AG20443 (cell line): ENCODE results near the gene ATAT1.

Source experiments
- DNase-seq: peaks from one replicate; pipeline ENCODE4 v3.0.0; 2012; ENCODE audit warnings: low spot score, mixed read lengths

The ATAT1 gene

DNA sequence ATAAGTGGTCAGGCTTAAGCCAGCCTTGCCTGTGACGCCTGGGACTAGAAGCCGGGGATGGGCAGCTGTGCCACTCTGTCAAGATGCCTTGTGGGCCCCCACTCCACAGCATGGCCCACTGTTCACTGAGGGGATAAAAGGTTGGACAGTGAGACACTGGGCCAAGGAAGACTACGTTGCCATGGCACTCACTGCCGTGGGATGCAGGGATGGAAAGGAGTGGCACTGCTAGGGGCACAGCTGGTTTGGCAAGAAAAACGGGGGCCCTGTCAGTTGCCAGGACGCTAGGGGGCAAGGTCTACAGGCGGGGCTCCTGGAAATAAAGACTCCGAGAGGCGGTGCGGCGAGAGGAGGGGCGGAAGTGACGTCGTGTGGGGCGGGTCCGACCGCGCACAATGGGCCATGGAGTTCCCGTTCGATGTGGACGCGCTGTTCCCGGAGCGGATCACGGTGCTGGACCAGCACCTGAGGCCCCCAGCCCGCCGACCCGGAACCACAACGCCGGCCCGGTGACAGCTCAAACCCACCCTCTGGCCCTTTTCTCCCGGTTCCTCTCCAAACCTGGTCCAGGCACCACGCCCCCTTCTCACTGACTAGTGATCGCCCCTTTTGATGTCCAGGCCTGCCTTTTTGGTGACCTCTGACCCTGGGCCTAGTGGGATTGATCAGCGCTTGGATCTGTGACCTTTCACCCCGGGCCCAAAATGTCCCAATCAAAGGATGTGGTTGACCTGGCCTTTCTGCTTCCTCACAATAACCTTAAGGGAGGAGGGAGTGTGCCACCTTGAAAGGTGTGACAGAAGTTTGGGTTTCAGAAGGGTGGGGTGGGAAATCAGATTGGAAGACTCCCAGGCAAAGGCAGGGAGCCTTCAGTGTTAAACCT is at the start of gene ATAT1:
TSS of gene ATAT1 (plus strand) at position 391 of the 883 bp plus-strand sequence.
- DNase-seq = peak; percentile 95

DNA sequence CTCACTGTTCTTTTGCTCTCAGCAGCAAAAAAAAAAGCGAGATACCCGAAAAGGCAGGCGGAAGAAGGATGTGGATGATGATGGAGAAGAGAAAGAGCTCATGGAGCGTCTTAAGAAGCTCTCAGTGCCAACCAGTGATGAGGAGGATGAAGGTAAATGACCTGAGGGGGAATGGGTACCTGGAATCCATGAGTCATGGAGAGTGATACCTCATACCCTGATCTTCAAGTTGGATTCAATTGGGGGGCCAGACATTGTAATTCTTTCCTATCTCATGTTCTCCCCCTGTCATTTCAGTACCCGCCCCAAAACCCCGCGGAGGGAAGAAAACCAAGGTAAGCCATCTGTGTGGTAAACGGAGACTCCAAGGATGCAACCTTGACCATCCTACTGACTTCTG is 48.6 kb upstream of the ATAT1 start:
- no peak for DNase-seq

DNA sequence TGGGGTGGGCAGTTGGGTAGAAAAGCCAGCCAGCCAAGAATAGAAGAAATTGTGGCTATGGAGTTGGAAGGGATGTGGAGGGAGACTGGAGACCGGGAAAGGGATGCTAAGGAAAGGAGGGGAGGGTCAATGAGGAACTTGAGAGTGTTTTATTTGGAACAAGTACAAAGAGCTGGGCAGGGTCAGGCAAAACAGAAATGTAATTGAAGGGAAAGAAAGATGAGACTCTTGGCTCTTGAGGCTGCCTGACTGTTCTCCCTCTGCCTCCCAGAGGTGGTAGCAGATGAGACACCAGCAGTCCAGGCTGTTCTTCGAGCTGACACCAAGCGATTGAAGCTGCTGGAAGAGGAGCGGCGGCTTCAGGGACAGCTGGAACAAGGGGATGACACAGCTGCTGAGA is 42.8 kb upstream of the ATAT1 start:
- DNase-seq = no peak

DNA sequence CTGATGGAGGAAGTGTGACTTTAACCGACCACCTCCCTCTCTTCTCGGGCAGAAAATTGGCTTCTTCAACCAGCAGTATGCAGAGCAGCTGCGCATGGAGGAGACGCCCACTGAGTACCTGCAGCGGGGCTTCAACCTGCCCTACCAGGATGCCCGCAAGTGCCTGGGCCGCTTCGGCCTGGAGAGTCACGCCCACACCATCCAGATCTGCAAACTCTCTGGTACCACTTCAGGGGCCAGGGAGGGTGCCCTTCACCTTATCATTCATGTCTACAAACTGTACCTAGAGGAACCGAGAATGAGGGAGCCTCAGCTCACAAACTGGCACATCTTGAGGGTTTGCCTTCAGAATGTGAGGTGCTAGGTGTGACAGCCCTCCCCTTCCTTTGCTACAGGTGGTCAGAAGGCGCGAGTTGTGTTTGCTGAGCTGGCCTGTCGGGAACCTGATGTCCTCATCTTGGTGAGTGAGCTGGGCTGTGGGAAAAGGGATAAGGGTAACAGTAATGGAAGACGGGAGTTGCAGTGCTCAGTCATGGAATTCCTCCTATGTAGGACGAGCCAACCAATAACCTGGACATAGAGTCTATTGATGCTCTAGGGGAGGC is 36.8 kb upstream of the ATAT1 start:
- DNase-seq = no peak

DNA sequence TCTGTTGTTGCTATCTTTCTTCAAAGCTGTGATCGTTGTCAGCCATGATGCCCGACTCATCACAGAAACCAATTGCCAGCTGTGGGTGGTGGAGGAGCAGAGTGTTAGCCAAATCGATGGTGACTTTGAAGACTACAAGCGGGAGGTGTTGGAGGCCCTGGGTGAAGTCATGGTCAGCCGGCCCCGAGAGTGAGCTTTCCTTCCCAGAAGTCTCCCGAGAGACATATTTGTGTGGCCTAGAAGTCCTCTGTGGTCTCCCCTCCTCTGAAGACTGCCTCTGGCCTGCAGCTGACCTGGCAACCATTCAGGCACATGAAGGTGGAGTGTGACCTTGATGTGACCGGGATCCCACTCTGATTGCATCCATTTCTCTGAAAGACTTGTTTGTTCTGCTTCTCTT is 36.2 kb upstream of the ATAT1 start:
- no peak for DNase-seq

DNA sequence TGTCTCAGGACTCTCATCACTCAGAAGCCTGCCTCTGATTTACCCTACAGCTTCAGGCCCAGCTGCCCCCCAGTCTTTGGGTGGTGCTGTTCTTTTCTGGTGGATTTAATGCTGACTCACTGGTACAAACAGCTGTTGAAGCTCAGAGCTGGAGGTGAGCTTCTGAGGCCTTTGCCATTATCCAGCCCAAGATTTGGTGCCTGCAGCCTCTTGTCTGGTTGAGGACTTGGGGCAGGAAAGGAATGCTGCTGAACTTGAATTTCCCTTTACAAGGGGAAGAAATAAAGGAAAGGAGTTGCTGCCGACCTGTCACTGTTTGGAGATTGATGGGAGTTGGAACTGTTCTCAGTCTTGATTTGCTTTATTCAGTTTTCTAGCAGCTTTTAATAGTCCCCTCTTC is 35.7 kb upstream of the ATAT1 start:
- DNase-seq = peak; percentile 69

DNA sequence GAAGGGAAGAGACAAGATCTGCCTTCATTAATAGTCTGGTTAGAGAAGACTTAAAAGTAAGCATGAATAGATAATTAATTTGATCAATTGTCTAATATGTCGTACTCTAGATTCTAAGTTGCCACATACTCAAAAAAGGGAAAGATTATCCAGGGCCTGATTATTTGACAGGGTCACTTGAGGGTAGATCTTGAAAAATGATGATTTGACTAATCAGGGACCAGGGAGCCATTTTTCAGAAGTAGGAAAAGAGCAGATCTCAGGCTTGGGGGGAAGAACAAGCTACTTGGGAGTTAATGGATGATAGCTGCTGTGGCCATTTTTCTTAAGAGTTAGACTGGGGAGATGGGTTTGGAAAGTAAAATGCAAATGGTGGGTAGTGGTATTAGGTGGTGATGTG is 34.4 kb upstream of the ATAT1 start:
- DNase-seq = no peak

DNA sequence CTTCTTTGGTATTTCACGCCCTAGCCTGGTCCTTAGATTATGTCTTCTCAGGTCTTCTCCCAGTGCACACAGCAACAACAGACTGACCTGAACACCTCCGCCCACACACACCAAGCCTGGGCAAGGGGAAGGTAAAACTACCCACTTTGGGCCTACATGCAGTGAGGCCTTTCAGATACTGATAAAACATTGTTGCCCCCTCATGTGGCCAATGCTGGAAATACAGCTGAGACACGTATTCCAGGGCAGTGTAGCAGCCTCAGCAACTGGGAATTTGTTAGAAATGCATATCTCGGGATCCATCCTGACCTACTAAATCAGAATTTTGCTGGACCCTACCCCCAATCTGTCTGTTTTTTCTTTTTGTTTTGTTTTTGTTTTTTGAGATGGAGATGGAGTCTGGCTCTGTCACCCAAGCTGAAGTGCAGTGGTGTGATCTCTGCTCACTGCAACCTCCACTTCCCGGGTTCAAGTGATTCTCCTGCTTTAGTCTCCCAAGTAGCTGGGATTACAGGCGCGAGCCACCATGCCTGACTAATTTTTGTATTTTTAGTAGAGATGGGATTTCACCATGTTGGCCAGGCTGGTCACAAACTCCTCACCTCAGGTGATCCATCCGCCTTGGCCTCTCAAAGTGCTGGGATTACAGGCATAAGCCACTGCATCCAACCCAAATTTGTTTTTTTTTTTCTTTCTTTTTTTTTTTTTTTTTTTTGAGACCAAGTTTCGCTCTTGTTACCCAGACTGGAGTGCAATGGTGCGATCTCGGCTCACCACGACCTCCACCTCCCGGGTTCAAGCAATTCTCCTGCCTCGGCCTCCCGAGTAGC is 29.1 kb upstream of the ATAT1 start:
- DNase-seq = peak; percentile 81

DNA sequence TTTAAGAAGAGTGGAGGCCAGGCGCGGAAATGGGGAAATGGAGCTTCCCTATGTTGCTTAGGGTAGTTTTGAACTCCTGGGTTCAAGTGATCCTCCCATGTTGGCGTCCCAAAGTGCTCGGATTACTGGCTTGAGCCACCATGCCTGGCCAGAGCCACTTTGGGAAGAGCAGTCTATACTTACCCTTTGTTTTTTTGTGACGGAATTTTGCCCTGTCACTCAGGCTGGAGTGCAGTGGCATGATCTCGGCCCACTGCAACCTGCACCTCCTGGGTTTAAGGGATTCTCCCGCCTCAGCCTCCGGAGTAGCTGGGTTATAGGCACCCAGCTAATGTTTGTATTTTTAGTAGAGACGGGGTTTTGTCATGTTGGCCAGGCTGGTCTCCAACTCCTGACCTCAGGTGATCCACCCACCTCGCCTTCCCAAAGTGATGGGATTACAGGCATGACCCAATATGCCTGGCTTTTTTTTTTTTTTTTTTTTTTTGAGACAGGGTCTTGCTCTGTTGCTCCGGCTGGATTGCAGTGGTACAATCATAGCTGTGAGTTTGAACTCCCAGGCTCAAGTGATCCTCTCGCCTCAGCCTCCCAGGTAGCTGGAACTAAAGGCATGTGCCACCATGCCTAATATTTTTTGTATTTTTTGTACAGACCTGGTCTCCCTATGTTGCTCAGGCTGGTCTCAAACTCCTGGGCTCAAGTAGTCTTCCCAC is 27.6 kb upstream of the ATAT1 start:
- DNase-seq = no peak

DNA sequence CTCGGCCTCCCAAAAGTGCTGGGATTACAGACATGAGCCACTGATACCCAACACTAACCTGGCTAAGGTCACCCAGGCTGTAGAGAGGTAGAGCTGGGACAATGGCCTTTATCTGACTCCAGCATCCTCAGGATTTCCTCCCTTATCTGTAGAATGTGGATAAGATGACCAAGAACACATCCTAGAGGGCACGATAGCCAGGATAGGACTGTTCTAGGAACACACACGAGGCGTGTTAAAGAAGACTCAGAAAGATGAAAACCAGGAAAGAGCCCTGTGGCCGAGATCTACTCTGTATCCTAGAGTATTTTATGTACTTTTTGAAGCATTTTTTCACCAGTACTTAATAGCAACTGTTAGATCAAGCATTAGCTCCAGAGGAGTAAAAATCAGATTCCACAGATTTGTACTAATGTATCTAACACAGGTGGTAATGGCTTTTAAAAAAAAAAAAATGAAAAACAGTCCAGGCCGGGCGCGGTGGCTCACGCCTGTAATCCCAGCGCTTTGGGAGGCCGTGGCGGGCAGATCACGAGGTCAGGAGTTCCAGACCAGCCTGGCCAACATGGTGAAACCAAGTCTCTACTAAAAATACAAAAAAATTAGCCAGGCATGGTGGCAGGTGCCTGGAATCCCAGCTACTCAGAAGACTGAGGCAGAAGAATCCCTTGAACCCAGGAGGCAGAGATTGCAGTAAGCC is 26.9 kb upstream of the ATAT1 start:
- no peak for DNase-seq

DNA sequence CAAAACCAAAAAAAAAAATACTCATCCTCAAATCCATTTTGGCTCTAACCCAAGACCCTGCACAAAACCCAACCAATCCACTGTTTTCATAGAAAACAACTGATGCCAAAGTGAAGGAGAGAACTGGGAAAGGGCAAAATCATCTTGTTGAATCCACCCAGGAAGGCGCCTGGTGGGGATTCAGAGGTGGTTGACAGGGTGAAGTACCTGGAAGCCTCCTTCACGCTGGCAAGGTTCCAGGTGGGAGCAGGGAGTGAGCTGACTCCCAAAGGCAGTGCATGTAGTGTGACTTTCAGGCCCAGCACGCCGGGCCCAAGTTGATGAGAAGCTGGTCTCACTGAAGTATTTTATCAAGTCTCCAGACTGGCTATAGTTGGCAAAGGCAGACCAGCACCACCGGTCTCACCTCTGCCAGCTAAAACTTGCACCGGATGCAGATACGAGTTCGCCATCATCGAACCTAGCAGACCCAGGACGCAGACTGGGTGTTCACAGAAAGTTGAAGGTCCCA is 26.2 kb upstream of the ATAT1 start:
- DNase-seq = no peak

DNA sequence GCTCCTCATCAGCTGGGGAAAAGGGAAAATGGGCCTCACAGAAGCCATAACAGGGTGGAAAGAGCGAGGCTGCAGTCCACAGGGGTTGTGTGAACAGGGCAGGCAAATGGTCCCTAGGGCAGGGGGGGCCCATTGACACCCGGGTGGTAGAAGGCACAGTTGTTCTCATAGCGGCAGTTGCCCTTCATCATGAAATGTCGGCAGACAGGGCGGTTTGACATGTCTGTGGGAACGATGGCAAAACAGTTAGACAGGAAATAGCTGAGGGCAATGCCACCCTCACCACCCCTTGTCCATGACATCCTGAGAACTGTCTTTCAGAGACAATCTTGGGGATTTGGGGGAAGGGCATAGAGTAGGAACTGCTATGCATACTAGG is 25.2 kb upstream of the ATAT1 start:
- no peak for DNase-seq

DNA sequence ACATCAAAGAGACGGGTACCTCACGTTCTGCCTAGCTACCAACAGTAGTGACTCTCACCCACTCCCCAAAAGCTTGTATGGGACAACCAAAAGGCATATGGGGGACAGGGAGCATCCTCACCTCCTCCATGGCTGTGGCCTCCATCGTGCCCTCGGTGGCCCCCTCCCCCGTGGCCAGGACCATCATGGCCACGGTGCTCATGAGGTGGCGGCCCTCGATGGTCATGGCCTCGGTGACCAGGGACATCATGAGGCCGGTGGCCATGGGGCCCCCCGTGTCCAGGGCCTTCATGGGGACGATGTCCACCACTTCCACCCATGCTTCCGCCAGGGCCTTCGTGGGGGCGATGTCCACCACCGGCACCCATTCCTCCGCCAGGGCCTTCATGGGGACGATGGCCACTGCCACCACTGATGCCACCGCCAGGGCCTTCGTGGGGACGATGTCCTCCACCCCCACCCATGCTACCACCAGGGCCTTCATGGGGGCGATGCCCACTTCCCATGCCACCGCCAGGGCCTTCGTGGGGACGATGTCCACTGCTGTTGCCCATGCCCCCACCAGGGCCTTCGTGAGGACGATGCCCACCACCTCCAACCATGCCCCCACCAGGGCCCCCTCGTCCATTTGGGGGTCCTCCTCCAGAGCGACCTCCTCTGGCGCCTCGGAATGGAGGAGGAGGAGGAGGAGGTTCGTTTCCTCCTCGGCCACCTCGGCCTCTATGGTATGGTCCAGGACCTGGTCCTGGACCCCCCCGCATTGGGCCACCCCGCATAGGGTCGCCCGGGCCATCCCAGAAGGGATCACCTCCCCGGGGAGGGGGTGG is 24.6 kb upstream of the ATAT1 start:
- no peak for DNase-seq

DNA sequence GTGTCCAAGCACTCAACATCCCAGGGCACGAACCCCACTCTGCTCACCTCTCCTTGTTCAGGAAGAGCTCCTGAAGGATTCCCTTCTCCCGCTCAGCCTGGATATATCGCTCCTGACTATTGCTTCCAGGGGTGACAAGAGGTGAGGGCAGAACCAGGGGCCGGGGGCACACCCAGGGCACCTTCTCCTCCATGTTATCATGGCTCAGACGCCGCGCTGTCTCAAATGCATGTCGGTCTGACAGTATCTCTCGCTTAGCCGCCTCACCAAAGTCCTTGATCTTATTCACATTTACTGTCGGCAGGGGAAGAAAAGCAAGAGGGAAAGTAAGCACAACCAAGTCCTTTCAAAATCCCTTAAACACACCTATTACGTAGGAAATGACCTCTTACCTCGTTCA is 22.7 kb upstream of the ATAT1 start:
- no peak for DNase-seq

DNA sequence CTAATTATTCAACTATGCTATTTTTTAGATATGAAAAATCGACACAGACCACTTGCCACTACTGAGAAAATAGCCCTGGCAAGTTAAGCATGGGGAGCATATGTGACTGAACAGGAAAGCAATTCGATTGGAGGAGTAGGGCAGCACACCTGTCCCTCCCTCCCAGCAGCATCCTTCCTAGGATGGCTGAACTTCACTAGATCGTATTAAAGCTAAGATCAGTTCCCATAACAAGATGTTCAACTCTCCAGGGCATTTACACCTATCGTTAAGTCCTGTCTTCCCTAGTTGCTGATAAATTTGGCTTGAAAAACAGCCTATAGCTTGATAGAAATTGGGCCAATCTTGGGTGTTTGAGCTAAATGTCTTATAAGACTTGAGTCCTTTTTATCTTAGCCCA is 16.6 kb upstream of the ATAT1 start:
- no peak for DNase-seq

DNA sequence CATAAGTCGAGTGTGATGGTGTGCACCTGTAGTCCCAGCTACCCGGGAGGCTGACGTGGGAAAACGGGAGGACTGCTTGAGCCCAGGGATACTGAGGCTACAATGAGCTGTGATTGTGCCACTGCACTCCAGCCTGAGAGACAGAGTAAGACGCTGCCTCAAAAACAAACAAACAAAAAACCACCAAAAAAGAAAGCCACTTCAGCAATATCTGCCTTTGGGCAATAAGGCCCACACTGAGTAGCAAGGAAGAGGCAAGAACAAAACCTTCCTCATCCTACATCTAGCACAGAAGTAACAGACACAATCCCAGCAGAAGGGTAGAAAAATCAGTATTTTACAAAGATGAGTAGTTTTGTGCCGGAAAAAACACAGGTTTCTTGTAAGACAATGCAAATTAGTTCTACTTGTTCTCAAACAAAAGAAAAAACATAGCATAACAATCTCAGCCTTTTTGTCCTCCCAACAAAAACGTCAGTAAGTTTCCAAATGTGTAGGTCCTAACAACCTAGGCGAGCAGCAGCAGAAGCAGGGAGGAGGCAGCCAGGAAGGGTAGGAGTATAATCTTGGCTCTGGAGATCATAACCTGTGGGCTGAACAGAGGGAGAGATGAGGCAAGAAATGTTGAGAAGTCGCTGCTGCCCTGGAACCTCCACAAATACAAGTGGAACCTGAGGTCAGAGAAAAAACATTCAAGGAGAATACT is 15.4 kb upstream of the ATAT1 start:
- no peak for DNase-seq

DNA sequence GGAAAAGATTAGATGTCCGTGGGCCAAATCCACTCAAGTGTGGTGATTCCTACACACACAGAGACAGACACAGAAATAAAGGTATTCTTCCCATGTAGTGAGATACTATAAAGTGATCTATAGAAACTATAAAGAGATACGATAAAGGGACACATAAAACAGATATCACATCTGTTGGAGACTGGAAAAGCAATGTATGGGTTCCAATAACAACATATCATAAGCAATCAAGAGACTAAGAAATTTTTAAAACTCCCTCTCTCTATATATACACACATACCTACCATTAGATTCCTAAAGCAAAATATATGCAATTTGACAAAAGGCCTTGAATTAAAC is 14.8 kb upstream of the ATAT1 start:
- no peak for DNase-seq

DNA sequence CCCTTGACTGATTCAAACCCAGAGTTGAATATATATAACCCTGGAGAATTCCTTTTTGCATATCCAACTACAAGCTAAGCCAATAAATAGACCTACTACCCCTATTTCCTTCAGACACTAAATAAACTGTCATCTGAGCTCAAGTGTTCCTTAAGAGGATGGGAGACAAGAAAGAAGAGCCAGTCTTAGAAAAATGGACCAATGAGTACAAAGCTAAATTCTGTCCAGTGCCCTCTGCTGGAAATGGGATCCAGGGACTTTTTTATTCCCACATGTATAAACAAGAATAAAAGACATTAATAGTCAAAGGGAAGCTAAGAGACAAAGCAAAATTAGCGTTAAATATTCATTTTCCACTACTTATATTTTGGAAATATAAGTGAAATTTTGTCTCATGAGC is 14.5 kb upstream of the ATAT1 start:
- DNase-seq = no peak

DNA sequence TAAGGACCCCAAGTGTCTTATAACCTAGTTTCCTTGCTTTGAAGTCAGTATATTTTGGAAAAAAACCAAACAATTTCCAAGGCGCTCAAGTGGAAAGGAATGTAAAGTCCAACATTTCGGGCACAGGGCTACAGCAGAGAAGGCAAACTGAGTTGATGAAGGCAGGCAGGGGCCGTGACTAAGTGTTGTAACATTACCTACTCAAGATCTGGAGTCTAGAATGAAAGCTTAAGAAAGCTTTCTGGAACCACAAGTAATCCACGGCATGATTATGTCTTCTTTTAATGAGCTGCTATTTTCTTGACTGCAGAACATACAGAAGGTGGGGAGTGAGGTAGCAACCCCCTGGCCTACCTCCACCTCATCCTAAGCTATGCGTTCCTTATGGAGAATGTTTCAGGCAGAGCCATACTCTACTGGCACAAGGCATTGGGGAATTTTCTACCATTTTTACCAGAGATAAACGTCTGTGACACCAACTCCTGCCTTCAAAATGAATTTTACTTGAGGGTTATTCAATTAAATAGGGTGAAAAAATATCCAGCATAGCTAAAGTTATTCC is 13.9 kb upstream of the ATAT1 start:
- no peak for DNase-seq
